HG02870 (cell line): Measurements from ENCODE around the gene HAT1.

Experiments used
- ATAC-seq: cut with Tn5 transposase; IDR thresholded peaks from one replicate; pipeline ENCODE4 v1.9.1; 2021; ENCODE audit warnings: mild to moderate bottlenecking, moderate library complexity; ENCODE audit not compliant: unreplicated experiment

Gene HAT1

GRCh38 chr2:171919453-171919852, 2.8 kb upstream of the HAT1 start:
- ATAC-seq: no peak

GRCh38 chr2:171921970-171922229, 361 bp upstream of the HAT1 start:
- ATAC-seq: no peak

DNA sequence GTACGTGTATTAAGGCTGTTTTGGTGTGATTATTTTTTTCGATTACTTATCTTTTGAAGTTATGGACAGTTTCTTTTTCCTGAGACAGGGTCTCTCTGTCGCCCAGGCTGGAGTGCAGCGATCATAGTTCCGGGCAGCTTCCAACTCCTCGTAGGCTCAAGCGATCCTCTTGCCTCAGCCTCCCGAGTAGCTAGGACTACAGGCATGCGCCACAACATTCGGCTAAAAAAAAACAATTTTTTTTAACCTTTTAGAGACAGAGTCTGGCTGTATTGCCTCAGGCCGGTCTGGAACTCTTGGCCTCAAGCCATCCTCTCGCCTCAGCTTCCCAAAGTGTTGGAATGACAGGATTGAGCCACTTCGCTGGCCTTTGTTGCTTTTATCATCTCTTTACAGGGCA, 945 bp downstream of the HAT1 start:
- no peak for ATAC-seq

- no peak for ATAC-seq
Observed at GRCh38 chr2:171924170-171924942, 2.1 kb downstream of the HAT1 start.

GRCh38 chr2:171930385-171930784, 8.1 kb downstream of the HAT1 start:
- ATAC-seq: no peak

DNA sequence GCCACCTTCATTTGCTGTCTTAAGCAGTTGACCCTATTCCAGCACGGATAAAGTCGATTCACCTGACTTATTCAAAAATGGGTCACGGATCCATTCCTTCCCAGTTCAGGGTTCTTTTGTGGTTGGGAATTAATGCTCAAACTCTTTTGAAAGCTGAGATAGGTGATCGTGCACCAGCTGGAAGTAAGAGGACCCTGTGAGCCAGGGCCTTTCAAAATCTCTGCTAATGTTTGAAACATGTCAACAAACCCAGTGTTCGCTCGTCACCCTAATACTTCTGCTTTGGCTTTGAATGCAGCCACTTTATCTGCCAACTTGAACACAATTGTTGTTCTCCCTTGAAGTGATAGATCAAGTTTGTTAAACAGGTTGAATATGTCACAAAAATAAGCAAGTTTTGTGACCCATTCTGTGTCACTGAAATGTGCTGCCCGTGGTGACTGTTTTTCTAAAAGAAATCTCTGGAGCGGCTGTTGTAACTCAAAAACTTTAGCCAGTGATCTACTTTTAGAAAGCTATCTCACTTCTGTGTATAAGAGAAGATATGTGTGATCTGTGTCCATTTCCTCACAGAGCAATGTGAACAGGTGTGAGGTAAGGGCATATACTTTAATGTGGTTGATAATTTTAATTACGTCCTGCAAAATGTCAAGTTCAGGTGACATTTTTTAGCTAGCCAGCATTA, 16.9 kb downstream of the HAT1 start:
- no peak for ATAC-seq

DNA sequence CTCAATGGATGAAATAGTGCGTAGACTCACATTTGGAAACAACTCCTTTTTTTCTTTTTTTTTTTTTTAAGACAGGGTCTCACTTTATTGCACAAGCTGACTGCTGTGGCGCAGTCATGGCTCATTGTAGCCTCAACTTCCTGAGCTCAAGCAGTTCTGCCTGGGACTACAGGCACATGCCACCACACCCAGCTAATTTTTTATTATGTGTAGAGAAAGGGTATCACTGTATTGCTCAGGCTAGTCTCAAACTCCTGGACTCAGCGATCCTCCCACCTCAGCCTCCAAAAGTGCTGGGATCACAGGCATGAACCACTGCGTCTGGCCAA, 17.4 kb downstream of the HAT1 start:
- no peak for ATAC-seq

GRCh38 chr2:171941316-171941699, 19.0 kb downstream of the HAT1 start:
- ATAC-seq: no peak

DNA sequence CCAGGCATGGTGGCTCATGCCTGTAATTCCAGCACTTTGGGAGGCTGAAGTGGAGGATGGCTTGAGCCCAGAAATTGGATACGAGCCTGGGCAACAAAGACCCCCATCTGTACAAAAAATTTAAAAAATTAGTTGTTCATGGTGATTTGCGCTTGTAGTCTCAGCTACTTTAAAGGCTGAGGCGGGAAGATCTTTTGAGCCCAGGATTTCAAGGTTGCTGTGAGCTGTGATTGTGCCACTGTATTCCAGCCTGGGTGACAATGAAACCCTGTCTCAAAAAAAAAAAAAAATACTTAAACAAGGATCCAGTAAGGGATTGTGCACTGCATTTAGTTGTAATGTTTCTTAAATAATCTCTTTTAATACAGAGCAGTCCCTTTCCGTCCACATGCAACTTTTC, 21.6 kb downstream of the HAT1 start:
- no peak for ATAC-seq

DNA sequence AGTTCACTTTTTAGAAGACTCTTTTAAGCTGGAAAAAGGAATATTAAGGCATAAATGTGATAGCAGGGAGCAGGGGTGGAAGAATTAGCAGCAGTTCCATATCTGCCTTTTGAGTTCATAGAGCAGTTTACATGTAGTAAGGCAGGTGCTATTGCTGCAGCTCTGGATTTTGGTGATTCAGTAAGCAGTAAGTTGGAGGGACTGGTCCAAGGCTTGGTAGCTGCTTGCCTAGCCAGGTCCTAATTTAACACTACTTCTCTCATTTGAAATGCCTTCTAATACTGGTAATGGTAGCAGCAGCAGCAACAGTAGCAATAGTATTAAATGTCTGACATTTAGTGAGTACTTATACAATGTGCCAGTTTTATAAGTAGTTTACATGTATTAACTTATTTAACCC, 30.0 kb downstream of the HAT1 start:
- ATAC-seq: no peak

DNA sequence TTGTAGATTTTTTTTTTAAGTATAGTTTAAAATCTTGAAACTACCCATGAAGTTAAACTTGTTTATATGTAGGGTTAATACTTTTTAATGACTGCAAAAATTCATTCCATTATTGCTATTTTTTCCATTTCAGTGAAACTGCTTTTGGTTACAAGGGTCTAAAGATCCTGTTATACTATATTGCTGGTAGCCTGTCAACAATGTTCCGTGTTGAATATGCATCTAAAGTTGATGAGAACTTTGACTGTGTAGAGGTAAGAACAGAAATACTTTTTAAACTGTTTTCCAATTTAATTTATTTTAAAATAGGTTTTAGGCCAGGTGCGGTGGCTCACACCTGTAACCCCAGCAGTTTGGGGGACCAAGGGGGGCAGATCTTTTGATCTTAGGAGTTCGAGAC, 30.5 kb downstream of the HAT1 start:
- no peak for ATAC-seq

GRCh38 chr2:171956135-171956825, 34.0 kb downstream of the HAT1 start:
- no peak for ATAC-seq

GRCh38 chr2:171957061-171957460, 34.8 kb downstream of the HAT1 start:
- ATAC-seq: no peak

GRCh38 chr2:171958475-171958874, 36.2 kb downstream of the HAT1 start:
- ATAC-seq: no peak

- ATAC-seq: no peak
Observed at GRCh38 chr2:171959998-171960397, 37.7 kb downstream of the HAT1 start.

DNA sequence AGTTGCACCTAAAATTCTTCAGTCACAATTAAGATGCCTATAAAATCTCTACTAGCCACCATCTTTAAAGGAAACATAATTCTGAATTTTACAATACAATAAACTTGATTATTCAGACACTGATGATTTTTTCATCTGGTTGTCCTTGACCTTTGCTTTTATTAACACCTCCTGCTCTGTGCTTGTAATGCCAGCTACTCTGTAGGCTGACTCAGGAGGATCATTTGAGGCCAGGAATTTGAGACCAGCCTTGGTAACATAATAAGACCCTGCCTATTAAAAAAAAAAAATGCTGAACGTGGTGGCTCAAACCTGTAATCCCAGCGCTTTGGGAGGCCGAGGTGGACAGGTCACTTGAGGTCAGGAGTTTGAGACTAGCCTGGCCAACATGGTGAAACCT, 38.3 kb downstream of the HAT1 start:
- no peak for ATAC-seq

DNA sequence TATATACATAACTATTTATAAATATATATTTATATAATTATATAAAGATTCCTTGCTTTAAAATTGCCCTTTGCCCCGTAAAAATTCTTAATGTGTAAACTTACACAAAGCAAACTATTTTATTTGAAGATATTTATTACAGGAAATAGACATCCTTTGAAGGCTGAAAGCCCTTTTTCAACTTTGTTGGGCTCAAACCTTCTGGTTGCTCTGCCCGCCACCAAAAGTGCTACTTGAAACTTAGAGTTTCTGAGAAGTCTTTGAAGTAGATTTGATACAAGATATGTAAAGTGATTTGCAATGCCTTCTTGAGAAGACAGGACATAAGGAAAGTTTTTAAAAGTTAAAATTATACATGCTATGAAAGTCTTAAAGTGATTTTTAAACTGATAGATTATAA, 40.9 kb downstream of the HAT1 start:
- ATAC-seq: no peak

- no peak for ATAC-seq
Observed at GRCh38 chr2:171964308-171964707, 42.0 kb downstream of the HAT1 start.

GRCh38 chr2:171965238-171965637, 43.0 kb downstream of the HAT1 start:
- no peak for ATAC-seq

- no peak for ATAC-seq
Observed at GRCh38 chr2:171965661-171966060, 43.4 kb downstream of the HAT1 start.

DNA sequence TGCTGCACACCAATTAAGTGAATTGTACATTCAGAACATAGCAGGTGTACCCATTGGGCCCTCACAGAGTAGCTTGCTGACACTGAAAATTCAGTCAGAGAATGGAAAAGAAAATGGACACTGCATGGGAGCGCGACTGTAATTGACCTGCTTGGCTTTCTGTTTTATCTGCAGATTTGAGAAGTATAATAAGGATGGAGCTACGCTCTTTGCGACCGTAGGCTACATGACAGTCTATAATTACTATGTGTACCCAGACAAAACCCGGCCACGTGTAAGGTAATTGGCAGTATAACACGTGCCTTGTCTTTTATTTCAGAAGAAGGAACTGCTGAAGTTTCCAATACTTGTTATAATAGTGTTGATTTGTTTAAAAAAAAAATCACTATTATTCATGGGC, 44.0 kb downstream of the HAT1 start:
- no peak for ATAC-seq

GRCh38 chr2:171966688-171967087, 44.4 kb downstream of the HAT1 start:
- no peak for ATAC-seq

- no peak for ATAC-seq
Observed at GRCh38 chr2:171968509-171968908, 46.2 kb downstream of the HAT1 start.
